Activated CD4-positive, alpha-beta T cell treated with anti-CD3 and anti-CD28 coated beads, Interleukin-2, amount 50 U/mL, for 4 hours (primary cell): ENCODE results near the gene STEEP1.
"Not testable (repeated sequence)": the region's sequence is repeated elsewhere in the genome, so short reads cannot be mapped to it uniquely, and the experiment has no call there.

ENCODE experiments used
- DNase-seq, 2 experiments: peaks; one replicate each; pipeline ENCODE4 v3.0.0-alpha.2; 2020

The STEEP1 gene

DNA sequence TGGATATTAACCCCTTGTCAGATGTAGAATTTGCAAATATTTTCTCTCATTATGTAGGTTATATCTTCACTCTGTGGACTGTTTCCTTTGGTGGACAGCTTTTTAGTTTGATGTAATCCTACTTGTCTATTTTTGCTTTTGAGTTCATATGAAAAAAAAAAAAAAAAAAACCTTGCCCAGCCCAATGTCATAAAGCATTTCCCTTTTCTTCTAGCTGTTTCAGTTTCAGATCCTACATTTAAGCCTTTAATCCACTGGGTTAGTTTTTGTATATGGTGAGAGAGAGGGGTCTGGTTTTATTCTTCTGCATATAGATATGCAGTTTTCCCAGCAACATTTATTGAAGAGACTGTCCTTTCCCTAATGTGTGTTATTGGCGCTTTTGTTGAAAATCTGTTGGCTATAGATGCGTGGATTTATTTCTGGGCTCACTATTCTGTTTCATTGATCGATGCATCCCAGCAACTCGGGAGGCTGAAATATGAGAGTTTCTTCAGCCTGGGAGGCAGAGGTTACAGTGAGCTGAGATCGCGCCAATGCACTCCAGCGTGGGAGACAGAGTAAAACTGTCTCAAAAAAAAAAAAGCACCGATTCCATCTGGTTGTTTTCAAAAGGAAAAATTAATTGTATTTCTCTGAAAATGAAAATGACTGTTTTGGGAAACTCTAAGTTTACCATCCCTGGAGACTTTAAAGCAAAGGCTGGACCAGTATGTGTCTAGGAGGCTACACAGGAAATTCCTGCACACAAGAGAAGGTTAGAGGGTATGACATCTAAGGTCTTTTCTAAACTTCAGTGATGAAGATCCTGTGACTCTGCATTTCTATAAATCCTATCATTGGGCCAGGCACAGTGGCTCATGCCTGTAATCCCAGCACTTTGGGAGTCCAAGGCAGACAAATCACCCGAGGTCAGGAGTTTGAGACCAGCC is 35.6 kb downstream of the STEEP1 start:
- no peak for DNase-seq

DNA sequence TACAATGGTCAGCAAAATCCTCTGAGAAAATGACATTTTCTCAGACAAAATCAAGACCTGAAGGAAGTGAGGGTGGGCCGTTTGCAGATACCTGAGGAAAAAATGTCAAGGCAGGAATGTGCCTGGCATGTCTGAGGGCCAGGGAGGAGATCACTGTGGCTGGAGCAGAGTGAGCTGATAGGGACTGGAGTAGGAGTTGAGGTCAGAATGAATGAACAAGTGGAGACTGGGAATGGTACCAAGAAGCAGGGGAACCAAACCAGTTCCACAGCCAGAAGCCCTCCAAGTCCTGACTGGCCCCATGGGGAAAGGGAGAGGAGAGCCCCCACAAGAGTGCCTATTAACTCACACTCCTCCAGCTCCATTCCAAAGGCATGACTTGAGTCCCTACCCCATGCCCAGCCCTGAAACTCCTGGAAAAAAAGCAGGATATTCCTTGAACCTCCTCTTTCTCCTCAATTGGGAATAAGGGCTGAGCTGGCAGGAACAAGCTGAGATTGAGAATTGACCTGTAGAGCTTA is 41.5 kb downstream of the STEEP1 start:
- no peak for DNase-seq

- no peak for DNase-seq
Measured at GRCh38 chrX:119521246-119521645, 44.0 kb downstream of the STEEP1 start.

DNA sequence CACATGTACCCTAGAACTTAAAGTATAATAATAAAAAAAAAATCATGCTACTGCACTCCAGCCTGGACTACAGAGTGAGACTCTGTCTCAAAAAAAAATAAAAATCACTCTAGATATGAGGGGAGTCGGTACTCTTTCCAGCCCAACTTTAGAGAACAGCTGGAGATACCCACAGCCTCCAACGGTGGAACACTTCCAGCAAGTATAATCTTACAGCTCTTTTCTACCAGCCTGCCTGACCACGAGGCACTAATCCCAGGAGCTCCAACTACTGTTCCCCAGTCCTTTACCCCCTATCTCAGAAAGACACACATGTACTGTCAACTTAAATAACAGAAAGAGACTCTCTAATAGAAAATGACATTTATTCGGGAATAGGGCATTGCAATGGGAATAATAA is 46.8 kb downstream of the STEEP1 start:
- DNase-seq = no peak

GRCh38 chrX:119516157-119516702 is 49.0 kb downstream of the STEEP1 start:
- DNase-seq = peak; percentile 1 to 5

GRCh38 chrX:119512146-119512800 is 52.9 kb downstream of the STEEP1 start:
- DNase-seq = no peak

DNA sequence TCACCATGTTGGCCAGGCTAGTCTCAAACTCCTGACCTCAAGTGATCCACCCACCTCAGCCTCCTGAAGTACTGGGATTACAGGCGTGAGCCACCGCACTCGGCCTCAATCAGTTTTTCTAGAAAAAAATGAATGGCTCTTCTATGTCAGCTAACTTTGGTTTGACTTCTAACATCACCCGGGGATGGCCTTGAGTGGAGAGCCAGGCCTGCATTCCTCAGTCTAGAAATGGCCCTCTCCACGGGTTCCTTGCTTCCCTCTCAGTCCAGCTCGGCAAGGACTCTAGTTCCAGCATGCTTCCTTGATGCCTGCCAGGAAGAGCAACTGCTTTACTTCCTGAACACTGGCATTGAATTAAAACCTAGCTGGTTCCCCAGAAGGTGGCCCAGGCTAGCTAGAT is 58.0 kb downstream of the STEEP1 start:
- no peak for DNase-seq

DNA sequence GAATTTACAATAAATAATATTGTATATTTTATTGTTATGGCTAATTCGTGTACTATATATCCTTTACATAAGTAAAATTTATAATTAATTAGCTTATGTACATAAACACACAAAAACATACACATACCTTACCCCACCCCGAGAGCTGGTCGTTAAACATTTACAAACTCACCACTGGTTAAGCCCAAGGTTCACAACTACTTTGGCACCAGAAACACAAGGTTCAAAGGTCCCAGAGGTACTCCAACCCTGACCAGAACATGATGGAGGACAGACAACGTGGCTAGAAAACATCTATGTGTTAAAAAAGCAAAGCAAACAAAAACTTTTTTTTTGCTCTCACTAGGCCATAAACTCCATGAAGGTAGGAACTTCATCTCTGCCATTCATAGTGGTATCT is 59.3 kb downstream of the STEEP1 start:
- no peak for DNase-seq

- DNase-seq = not testable (repeated sequence)
Measured at GRCh38 chrX:119505145-119505544, 60.1 kb downstream of the STEEP1 start.

- DNase-seq = no peak
Measured at GRCh38 chrX:119503484-119503861, 61.7 kb downstream of the STEEP1 start.

DNA sequence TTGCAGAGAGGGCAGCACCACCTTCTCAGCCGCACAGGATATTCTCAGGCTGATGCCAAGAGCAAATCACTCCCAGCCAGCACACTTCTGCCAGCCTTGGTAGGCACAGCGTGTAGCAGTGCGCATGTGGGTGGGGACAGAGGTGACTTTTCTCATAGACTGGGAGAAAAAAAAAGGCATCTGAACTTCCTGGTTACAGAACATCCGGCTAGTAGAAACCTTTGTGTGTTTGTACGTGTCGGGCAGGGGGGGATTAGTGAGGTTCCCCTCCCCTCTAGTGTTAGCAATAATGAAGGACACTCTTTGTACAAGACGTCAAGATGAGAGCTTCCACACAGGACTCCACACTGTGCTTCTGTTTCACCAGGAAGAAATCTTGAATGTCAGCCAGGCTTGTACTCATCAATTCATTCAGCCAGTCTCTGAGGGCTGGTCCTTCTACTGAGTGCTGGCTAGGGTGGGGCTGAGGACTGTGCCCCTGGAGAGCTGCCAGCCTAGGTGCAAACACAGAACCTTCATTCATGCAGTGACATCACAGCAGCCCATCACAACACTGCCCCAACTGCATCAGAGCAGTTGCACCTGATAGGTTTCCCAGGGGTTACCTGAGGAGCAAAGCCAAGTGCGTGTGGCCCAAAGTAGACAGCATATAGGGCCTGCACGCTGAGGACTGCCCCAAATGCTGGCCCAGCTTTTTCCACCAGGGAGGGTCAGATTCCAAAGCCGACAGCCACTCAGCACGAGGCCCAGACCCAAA is 62.3 kb downstream of the STEEP1 start:
- peak; percentile 1 to 12 for DNase-seq

DNA sequence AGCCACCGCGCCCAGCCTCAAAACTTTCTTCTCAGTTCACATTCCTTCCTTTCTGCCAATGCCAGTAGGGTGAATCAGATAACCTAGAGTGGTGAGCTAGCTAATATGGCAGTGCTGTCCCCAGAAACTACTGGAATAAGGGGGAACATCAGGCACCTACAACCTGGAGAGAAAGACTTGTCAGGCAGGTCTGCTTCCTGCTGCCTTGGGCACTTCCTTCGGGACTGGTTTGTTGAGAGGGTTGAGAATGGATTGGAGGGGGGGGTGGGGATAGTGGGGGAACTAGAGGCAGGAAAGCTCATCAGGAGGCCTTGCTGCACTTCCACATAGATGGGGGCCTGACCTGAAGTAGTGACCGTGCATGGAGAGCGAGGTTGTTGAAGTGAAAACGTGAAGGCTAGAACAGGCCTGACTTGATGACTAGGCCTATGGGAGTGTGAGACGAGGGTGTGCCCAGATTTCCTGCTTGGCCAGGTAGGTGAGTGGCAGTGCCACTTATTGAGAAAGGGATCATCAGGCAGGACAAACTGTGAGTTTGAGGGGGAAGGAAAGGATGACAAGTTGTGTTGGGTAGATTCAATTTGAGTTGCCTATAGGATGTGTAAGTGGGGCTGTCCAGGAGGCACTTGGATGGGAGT is 63.6 kb downstream of the STEEP1 start:
- DNase-seq = no peak

DNA sequence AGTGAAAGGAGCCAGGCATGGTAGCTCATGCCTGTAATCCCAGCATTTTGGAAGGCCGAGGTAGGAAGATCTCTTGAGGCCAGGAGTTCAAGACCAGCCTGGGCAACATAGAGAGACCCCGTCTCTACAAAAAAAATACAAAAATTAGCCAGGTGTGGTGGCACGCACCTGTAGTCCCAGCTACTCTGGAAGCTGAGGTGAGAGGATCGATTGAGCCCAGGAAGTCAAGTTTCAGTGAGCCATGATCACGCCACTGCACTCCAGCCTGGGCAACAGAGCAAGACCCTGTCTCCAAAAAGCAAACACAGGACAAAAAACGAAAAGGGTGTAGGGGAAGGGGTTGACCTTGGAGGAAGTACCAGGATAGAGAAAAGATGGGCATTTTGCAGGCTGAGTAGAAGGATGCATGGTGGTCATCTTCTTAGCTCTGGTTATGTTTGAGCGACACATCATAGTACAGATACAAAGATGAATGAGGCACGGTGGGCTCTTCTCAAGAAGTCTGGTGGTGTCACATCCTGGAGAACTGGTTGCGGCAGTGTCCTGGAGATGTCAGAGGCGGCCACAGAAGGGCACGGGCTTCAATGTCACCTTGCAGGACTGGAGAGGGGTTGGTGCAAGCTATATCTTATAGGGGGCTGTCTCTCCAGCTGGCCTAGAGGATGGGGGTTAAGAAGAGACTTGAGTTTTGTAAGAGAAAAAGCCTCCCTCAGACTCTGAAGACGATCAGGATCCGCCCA is 65.0 kb downstream of the STEEP1 start:
- no peak for DNase-seq

DNA sequence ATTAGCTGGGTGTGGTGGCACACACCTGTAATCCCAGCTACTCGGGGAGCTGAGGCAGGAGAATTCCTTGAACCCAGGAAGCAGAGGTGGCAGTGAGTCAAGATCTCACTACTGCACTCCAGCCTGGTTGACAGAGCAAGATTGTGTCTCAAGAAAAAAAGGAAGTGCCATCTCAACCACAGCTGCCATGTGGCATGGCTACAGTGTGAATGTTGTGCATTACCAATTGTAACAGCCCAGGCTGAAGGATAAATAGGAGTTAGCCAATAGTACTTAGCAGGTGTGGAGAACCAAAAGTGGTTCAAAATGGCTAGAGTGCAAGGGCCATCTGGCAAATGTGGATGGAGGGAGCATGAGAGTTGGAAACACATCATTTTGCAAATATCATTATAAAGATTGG is 68.0 kb downstream of the STEEP1 start:
- DNase-seq = no peak

GRCh38 chrX:119495734-119496726 is 69.2 kb downstream of the STEEP1 start:
- no peak for DNase-seq

GRCh38 chrX:119493851-119494495 is 71.2 kb downstream of the STEEP1 start:
- DNase-seq = not testable (repeated sequence)

GRCh38 chrX:119492463-119492862 is 72.7 kb downstream of the STEEP1 start:
- DNase-seq = no peak

- no peak for DNase-seq
Measured at GRCh38 chrX:119489212-119490074, 75.8 kb downstream of the STEEP1 start.

- peak; percentile 21 to 29 for DNase-seq
Measured at GRCh38 chrX:119488749-119489148, 76.5 kb downstream of the STEEP1 start.
